Activated naive CD8-positive, alpha-beta T cell treated with anti-CD3 and anti-CD28 coated beads, Interleukin-2, amount 50 U/mL, for 24 hours (primary cell): ENCODE results near the gene ASMTL.
"Not testable (repeated sequence)": the region's sequence is repeated elsewhere in the genome, so short reads cannot be mapped to it uniquely, and the experiment has no call there.

Experiments used
- ATAC-seq: fragments of 150-1000 bp; cut with Tn5 transposase; one replicate; pipeline ENCODE4 v1.10.0; 2021
- DNase-seq: peaks from one replicate; pipeline ENCODE4 v3.0.0; 2021
- H3K27ac Mint-ChIP-seq: one replicate; pipeline ENCODE4 v1.8.0; 2021; ENCODE audit warnings: mild to moderate bottlenecking, mixed read lengths
- H3K27me3 Mint-ChIP-seq: one replicate; pipeline ENCODE4 v1.8.0; 2021; ENCODE audit warnings: mixed read lengths
- H3K36me3 Mint-ChIP-seq: one replicate; pipeline ENCODE4 v1.8.0; 2021; ENCODE audit warnings: low read depth, mixed read lengths
- H3K4me1 Mint-ChIP-seq: one replicate; pipeline ENCODE4 v1.8.0; 2021; ENCODE audit warnings: mixed read lengths
- H3K4me3 Mint-ChIP-seq: one replicate; pipeline ENCODE4 v1.8.0; 2021; ENCODE audit warnings: mild to moderate bottlenecking, moderate library complexity, mixed read lengths
- H3K9me3 Mint-ChIP-seq: one replicate; pipeline ENCODE4 v1.8.0; 2021; ENCODE audit warnings: mixed read lengths

ASMTL gene

DNA sequence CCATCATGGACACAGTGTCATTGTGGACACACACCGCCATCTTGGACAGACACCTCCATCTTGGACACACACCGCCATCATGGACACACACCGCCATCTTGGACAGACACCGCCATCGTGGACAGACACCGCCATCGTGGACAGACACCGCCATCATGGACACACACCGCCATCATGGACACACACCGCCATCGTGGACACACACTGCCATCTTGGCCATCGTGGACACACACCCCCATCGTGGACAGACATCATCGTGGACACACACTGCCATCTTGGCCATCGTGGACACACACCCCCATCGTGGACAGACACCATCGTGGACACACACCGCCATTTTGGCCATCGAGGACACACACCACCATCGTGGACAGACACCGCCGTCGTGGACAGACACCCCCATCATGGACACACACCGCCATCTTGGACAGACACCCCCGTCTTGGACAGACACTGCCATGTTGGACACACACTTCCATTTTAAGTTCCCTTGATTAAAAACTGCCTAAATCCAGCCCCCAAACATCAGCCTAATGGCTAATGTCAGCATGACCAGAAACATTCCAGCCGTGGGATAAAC is 9.1 kb downstream of the ASMTL start:
- DNase-seq (no peak), ATAC-seq (no peak)
- Mint-ChIP-seq H3K27me3 (no peaks in the 10 kb centered on the region), H3K36me3 (peaks cover 60% of the 10 kb centered on the region), H3K27ac (no peak overlapping the region), H3K4me3 (no peak overlapping the region), H3K4me1 (no peaks in the 10 kb centered on the region), H3K9me3 (peaks cover 30% of the 10 kb centered on the region)

DNA sequence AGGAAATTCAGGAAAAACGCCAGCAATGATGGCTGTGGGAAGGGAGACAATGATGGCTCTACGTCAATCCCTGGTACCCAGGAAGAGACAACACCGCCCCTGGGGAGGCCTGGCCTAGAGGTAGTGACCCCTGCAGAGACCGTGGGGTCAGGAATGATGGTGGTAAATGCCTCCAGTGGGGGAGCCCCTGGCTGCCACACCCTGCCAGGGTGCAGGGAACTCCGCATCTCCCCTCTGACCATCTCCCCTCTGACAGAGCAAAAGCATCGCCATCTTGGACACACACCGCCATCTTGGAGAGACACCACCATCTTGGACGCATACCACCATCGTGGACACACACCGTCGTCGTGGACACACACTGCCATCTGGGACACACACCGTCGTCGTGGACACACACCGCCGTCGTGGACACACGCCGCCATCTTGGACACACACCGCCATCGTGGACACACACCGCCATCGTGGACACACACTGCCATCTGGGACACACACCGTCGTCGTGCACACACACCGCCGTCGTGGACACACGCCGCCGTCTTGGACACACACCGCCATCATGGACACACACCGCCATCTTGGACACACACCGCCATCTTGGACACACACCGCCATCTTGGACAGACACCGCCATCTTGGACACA is 9.9 kb downstream of the ASMTL start:
- Mint-ChIP-seq H3K36me3 (peaks cover 56% of the 10 kb centered on the region), H3K4me3 (no peak overlapping the region), H3K27me3 (no peaks in the 10 kb centered on the region), H3K4me1 (no peaks in the 10 kb centered on the region), H3K9me3 (peaks cover 24% of the 10 kb centered on the region), H3K27ac (no peak overlapping the region)
- DNase-seq (no peak), ATAC-seq (no peak)

DNA sequence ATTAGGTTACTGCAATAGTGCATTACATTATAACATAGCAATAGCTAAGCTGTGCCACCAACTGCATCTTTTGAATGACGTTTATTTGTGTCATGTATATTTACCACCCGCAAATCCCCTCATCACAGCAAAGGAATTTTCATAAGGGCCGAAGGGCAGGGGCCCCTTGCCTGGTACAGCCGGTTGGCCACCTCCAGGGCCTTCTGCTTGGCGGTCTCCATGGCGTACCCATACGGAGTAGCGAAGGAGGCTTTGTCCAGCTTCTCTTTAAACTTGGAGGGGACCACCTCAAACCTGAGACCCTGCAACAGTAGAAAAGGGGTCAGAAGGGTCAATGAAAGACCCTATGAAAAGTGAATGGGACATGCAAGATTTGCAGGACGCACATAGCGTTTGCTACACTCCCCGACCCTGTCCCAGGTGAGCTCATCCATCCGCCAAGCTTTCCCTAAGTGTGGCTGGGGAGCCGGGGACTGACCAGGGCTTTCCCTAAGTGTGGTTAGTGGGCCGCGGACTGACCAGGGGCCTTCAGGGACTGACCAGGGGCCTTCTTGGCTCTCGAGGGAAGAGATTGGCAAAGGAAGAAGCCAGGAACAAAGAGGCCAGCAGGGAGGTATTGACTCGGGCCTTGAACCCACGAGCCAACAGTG is 10.6 kb downstream of the ASMTL start:
- Mint-ChIP-seq H3K4me3 (no peak overlapping the region), H3K27ac (no peak overlapping the region), H3K27me3 (no peaks in the 10 kb centered on the region), H3K36me3 (peaks cover 56% of the 10 kb centered on the region), H3K4me1 (no peaks in the 10 kb centered on the region), H3K9me3 (peaks cover 18% of the 10 kb centered on the region)
- no peak for ATAC-seq
- no peak for DNase-seq

DNA sequence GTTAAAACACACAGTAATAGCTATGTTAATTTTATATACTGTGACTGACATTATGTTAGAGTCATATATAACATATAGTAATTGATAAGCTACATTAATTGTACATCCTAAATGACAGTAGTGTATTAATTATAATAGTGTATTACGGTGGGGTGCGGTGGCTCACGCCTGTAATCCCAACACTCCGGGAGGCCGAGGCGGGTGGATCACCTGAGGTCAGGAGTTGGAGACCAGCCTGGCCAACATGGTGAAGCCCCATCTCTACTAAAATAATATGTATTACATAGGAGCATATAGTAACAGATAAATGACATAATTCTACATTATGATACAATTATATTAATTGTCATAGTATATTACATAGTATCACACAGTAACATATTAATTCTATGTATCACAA is 12.2 kb downstream of the ASMTL start:
- H3K4me3 Mint-ChIP-seq: no peak overlapping the region
- H3K27me3 Mint-ChIP-seq: no peaks in the 10 kb centered on the region
- H3K27ac Mint-ChIP-seq: no peak overlapping the region
- H3K9me3 Mint-ChIP-seq: peaks cover 13% of the 10 kb centered on the region
- no peaks in the 10 kb centered on the region for H3K4me1 Mint-ChIP-seq
- DNase-seq (no peak), ATAC-seq (no peak)
- H3K36me3 Mint-ChIP-seq: peaks cover 58% of the 10 kb centered on the region

DNA sequence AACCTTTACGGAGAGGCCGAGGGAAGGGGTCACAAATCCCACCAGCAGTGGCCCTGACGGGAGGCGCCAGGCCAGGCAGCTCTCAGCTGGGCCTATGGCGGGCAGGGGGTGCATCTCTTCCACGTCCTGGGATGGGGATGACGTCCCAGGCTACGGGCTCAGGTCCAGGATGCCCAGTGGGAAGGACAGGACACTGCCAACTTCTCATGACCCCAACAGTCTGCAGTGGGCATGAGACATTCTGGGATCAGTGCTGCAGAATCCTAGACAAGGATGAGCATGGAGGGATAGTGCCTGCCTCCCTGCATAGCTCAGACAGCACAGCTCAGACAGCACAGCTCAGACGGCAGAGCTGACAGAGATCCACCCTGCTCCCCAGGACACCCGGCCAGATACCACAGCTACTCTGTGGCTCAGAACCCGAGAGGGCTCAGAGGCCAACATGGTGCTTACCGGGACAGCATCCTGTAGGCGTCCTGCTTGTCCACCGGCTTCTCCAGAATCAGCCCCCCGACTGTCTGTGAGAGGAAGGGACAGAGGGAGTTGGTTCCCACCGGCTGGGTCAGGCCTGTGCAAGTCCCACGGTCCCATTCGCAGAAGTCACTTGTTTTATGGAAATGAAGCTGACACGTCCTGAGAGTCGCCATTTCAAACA is 17.3 kb downstream of the ASMTL start:
- no peak for ATAC-seq
- peaks cover 41% of the 10 kb centered on the region for H3K36me3 Mint-ChIP-seq
- no peaks in the 10 kb centered on the region for H3K27me3 Mint-ChIP-seq
- H3K4me3 Mint-ChIP-seq: no peak overlapping the region
- H3K9me3 Mint-ChIP-seq: no peaks in the 10 kb centered on the region
- no peak for DNase-seq
- no peaks in the 10 kb centered on the region for H3K4me1 Mint-ChIP-seq
- no peak overlapping the region for H3K27ac Mint-ChIP-seq

DNA sequence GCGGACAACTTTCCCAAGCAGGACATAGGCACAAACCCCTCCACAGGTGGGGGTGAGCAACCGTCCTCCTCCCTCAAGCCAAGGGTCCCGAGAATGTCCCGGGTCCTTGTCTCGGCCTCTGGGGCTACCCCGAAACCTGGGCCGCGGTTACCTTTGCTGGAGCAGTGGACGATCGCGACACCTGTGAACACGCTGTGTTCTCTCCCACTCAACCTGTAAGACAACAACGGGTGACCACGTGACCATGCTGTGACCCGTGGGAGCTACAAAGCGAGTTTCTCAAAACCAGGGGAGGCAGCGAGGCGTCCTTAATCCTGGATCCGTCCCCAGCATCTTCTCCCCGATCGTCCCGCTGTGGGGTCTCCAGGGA is 17.9 kb downstream of the ASMTL start:
- Mint-ChIP-seq H3K27ac (no peak overlapping the region), H3K9me3 (no peaks in the 10 kb centered on the region), H3K36me3 (peaks cover 38% of the 10 kb centered on the region), H3K4me1 (no peaks in the 10 kb centered on the region), H3K27me3 (no peaks in the 10 kb centered on the region), H3K4me3 (no peak overlapping the region)
- DNase-seq (no peak), ATAC-seq (no peak)

DNA sequence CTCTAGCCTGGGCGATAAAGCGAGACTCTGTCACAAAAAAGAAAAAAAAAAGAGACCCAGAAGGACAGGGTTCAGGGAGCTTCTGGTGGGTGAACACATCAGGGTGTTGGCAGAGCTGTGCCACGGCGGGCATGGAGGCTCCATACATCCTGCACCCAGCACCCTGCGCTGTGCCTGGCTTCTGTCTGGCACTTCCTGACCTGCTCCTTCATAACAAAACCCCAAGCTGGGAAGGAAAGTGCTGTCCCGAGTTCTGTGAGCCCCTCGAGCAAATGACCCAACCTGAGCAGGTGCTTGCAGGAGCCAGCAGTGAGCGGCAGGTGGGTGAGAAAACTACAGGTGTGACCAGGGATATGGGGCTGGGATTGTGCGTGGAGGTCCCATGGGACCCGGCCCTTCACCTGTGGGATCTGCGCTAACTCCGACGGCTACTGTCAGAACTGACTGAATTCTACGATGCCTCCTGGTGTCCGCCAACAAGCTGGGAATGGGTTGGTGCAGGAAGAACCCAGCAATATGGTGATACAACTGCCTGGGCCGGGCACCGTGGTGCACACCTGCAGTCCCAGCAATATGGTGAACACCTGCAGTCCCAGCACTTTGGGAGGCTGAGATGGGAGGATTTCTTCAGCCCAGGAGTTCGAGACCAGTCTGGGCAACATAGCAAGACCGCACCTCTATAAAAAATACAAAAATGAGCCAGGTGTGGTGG is 18.9 kb downstream of the ASMTL start:
- no peak overlapping the region for H3K4me3 Mint-ChIP-seq
- ATAC-seq: no peak
- DNase-seq: no peak
- no peaks in the 10 kb centered on the region for H3K4me1 Mint-ChIP-seq
- H3K36me3 Mint-ChIP-seq: peaks cover 33% of the 10 kb centered on the region
- no peaks in the 10 kb centered on the region for H3K9me3 Mint-ChIP-seq
- H3K27ac Mint-ChIP-seq: no peak overlapping the region
- H3K27me3 Mint-ChIP-seq: no peaks in the 10 kb centered on the region

DNA sequence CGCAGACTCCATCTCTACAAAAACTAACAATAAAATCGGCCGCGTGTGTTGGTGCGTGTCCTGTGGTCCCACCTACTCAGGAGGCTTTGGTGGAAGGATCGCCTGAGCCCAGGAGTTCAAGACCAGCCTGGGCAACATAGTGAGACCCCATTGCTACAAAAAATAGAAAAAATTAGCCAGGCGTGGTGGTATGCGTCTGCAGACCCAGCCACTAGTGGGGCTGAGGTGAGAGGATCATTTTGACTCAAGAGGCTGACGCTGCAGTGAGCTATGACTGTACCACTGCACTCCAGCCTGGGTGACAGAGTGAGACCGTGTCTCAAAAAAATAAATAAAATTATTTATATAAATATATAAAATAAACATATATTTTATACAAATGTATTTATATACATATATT is 22.3 kb downstream of the ASMTL start:
- Mint-ChIP-seq H3K4me1 (no peaks in the 10 kb centered on the region), H3K36me3 (peaks cover 15% of the 10 kb centered on the region), H3K4me3 (no peak overlapping the region), H3K27ac (no peak overlapping the region), H3K9me3 (no peaks in the 10 kb centered on the region), H3K27me3 (no peaks in the 10 kb centered on the region)
- no peak for DNase-seq
- peak; percentile 56 for ATAC-seq

DNA sequence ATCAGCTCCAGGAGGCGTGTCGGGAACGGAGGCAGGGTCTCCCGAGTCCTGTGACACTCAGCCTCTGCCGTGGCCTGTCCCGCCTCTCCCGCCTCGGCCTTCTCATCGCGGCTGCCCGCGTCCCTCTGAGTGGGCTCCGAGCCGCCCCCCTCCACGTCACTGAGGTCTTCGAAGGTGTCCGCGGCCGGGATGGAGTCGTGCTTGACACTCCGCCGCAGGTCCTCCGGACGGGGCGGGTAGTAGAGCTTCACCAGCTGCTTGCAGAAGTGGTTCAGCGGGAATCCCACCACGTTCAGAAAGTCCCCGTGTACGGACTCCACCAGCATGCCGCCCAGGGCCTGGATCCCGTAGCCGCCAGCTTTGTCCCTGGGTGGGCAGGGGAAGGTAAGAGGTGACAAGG is 25.0 kb downstream of the ASMTL start:
- Mint-ChIP-seq H3K4me3 (no peak overlapping the region), H3K27me3 (no peaks in the 10 kb centered on the region), H3K4me1 (no peaks in the 10 kb centered on the region), H3K27ac (no peak overlapping the region), H3K36me3 (peaks cover 31% of the 10 kb centered on the region), H3K9me3 (peaks cover 10% of the 10 kb centered on the region)
- no peak for ATAC-seq
- DNase-seq: no peak

DNA sequence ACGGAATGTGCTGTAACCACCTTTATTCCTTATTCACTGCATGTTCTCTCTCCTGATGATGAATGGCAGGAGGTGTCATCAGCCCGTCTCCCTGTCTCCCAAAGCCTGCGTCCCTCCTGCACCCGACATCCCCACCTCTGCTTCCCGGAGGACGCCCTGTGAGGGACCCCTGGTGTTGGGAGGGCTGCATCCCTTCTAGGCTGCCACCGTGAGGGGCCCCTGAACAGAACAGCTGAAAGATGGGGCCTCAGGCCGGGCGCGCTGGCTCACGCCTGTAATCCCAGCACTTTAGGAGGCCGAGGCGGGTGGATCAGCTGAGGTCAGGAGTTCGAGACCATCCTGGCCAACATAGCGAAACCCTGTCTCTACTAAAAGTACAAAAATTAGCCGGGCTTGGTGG is 26.4 kb downstream of the ASMTL start:
- Mint-ChIP-seq H3K36me3 (peaks cover 43% of the 10 kb centered on the region), H3K9me3 (peaks cover 13% of the 10 kb centered on the region)
- not testable (repeated sequence) for ATAC-seq, H3K4me1 Mint-ChIP-seq, H3K27me3 Mint-ChIP-seq, H3K4me3 Mint-ChIP-seq, DNase-seq, H3K27ac Mint-ChIP-seq

DNA sequence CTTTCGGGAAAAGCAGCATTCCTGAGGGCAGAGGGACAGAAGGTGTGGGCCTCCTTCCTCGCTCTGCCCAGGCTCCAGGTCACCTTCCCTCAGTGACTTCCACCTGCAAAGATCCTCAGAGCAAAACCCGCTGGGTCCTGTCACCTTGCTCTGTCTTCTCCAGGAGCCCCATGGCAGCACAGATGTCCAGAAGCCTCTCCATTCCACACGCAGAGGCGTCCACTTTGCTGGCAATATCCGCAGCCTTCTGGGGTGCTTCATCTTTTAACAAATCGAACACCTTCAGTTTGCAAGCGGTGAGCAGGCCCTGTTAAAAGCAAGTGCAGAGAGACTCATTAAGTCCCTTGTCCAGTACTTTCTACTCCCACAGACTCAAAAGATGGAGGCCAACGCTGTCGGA is 27.3 kb downstream of the ASMTL start:
- H3K4me1 Mint-ChIP-seq: no peaks in the 10 kb centered on the region
- H3K27me3 Mint-ChIP-seq: no peaks in the 10 kb centered on the region
- DNase-seq (no peak), ATAC-seq (no peak)
- peaks cover 51% of the 10 kb centered on the region for H3K36me3 Mint-ChIP-seq
- no peak overlapping the region for H3K27ac Mint-ChIP-seq
- H3K4me3 Mint-ChIP-seq: no peak overlapping the region
- H3K9me3 Mint-ChIP-seq: peaks cover 13% of the 10 kb centered on the region

DNA sequence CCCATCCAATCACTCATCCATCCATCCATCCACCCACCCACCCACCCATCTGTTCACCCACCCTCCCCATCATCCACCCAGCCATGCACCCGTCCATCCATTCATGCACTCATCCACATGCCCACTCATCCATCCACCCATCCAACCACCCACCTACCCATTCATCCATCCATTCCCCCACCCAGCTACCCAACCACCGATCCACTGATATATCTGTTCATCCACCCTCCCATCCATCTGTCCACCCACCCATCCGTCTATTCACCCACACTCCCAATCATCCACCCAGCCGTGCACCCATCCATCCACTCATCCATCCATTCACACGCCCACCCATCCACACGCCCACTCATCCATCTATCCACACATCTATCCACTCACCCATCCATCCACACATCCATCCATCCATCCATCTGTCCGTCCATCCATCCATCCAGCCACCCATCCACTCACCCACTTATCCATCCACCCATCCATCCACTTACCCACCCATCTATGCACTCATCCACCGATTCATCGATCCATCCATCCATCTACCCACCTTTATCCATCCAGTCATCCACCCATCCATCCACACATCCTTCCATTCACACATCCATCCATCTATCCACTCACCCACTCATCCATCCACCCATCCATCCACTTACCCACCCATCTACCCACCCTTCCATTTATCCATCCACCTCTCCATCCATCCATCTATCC is 28.4 kb downstream of the ASMTL start:
- H3K9me3 Mint-ChIP-seq: peaks cover 13% of the 10 kb centered on the region
- DNase-seq: no peak
- no peak for ATAC-seq

DNA sequence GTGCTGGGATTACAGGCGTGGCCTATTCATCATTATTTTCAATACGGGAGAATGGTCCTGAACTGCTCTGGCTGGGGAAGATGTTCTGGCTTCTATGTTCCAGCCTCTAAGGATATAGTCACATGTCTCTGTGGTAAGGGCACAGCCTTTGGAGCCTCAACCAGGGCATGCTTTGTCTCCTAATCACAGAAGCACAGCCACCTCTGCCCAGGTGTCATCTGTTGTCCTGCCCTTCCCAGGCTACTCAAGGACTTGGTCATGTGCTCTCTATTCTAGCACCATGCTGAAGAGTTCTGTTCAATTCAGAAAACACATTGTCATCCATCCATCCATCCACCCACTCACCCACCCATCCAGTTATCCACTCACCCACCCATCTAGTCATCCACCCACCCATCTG is 29.5 kb downstream of the ASMTL start:
- Mint-ChIP-seq H3K27ac (no peak overlapping the region), H3K27me3 (no peaks in the 10 kb centered on the region), H3K9me3 (peaks cover 13% of the 10 kb centered on the region), H3K4me3 (no peak overlapping the region), H3K4me1 (no peaks in the 10 kb centered on the region), H3K36me3 (peaks cover 62% of the 10 kb centered on the region)
- DNase-seq (no peak), ATAC-seq (no peak)

More for the DNA sequence above, 28.4 kb downstream of the ASMTL start:
- no peaks in the 10 kb centered on the region for H3K27me3 Mint-ChIP-seq
- no peak overlapping the region for H3K4me3 Mint-ChIP-seq
- H3K4me1 Mint-ChIP-seq: no peaks in the 10 kb centered on the region
- no peak overlapping the region for H3K27ac Mint-ChIP-seq
- peaks cover 60% of the 10 kb centered on the region for H3K36me3 Mint-ChIP-seq

DNA sequence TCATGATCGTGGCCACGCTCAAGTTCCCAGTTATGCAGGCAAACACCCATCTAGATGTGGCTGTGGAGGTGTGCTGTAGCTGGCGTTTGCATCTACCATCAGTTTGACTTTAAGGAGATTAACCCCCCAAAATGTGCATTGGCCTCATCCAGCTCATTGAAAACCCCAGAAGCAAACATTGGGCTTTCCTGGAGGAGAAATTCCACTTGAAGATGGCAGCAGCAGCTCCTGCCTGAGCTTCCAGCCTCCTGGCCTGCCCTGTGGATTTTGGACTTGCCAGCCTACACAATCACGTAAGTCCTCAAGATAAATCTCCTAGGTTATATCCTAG is 30.6 kb downstream of the ASMTL start:
- no peak for ATAC-seq
- no peak for DNase-seq
- H3K4me3 Mint-ChIP-seq: no peak overlapping the region
- H3K9me3 Mint-ChIP-seq: peaks cover 13% of the 10 kb centered on the region
- peaks cover 59% of the 10 kb centered on the region for H3K36me3 Mint-ChIP-seq
- H3K27me3 Mint-ChIP-seq: no peaks in the 10 kb centered on the region
- no peak overlapping the region for H3K27ac Mint-ChIP-seq
- H3K4me1 Mint-ChIP-seq: no peaks in the 10 kb centered on the region
